ENCODE measurements around the gene KCNG1.

Gene KCNG1

GRCh38 chr20:51036827-51037531 lies 14.1 kb upstream of the KCNG1 start:
- Histone ChIP-seq H3K9ac (ENCODE audit: low read length in 5 of 5) (no peak overlapping the region), H3K27me3 (ENCODE audit: control insufficient read depth in 5 of 5, insufficient read depth in 4 of 5, low read length in 5 of 5) (peaks cover 9 to 37% (median 20%) of the 10 kb centered on the region in 5 donors), H3K9me3 (ENCODE audit: control insufficient read depth in 5 of 5, low read length in 5 of 5) (no peaks in the 10 kb centered on the region), H3K27ac (ENCODE audit: low read depth, low read length) (no peak overlapping the region), H3K4me3 (ENCODE audit: low read depth in 1 of 5, low read length in 5 of 5) (no peak overlapping the region), H3K4me1 (ENCODE audit: control insufficient read depth in 5 of 5, insufficient read depth in 5 of 5, low read length in 5 of 5) (peaks cover 3 to 21% (median 5%) of the 10 kb centered on the region in 5 donors), H3K36me3 (ENCODE audit: control insufficient read depth in 5 of 5, insufficient read depth in 5 of 5, low read length in 5 of 5) (no peaks in the 10 kb centered on the region)

DNA sequence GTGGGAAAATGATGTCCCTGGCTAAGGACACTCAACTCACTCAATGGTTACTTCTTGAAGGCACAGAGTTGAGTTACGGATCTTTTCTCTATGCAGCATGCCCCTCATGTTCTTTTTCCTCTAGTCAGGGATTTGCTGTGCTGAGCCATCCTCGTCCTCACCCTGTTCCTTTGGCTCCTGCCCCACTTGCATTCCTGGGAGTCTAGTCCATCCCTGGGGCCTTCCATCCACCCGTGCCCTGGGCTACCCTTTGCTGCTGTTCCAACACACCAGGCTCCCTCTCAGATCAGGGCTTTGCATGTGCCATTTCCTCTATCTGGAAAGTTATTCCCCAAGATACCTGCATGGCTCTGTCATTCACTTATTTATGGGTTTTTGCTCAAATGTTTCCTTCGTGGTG lies 13.3 kb upstream of the KCNG1 start:
- Histone ChIP-seq H3K9ac (ENCODE audit: low read length in 5 of 5) (no peak overlapping the region), H3K4me1 (ENCODE audit: control insufficient read depth in 5 of 5, insufficient read depth in 5 of 5, low read length in 5 of 5) (peaks cover 3 to 21% (median 5%) of the 10 kb centered on the region in 5 donors), H3K27ac (ENCODE audit: low read depth, low read length) (no peak overlapping the region), H3K36me3 (ENCODE audit: control insufficient read depth in 5 of 5, insufficient read depth in 5 of 5, low read length in 5 of 5) (no peaks in the 10 kb centered on the region), H3K27me3 (ENCODE audit: control insufficient read depth in 5 of 5, insufficient read depth in 4 of 5, low read length in 5 of 5) (peaks cover 9 to 36% (median 21%) of the 10 kb centered on the region in 5 donors), H3K9me3 (ENCODE audit: control insufficient read depth in 5 of 5, low read length in 5 of 5) (no peaks in the 10 kb centered on the region), H3K4me3 (ENCODE audit: low read depth in 1 of 5, low read length in 5 of 5) (no peak overlapping the region)

GRCh38 chr20:51034988-51035656 lies 12.2 kb upstream of the KCNG1 start:
- no peak overlapping the region for H3K9ac ChIP-seq (ENCODE audit: low read length in 5 of 5)
- no peaks in the 10 kb centered on the region for H3K9me3 ChIP-seq (ENCODE audit: control insufficient read depth in 5 of 5, low read length in 5 of 5)
- H3K4me1 ChIP-seq (ENCODE audit: control insufficient read depth in 5 of 5, insufficient read depth in 5 of 5, low read length in 5 of 5) = peaks cover 3 to 30% (median 10%) of the 10 kb centered on the region in 5 donors
- no peak overlapping the region for H3K27ac ChIP-seq (ENCODE audit: low read depth, low read length)
- no peaks in the 10 kb centered on the region for H3K36me3 ChIP-seq (ENCODE audit: control insufficient read depth in 5 of 5, insufficient read depth in 5 of 5, low read length in 5 of 5)
- peaks cover 3 to 33% (median 19%) of the 10 kb centered on the region in 5 donors for H3K27me3 ChIP-seq (ENCODE audit: control insufficient read depth in 5 of 5, insufficient read depth in 4 of 5, low read length in 5 of 5)
- no peak overlapping the region for H3K4me3 ChIP-seq (ENCODE audit: low read depth in 1 of 5, low read length in 5 of 5)

DNA sequence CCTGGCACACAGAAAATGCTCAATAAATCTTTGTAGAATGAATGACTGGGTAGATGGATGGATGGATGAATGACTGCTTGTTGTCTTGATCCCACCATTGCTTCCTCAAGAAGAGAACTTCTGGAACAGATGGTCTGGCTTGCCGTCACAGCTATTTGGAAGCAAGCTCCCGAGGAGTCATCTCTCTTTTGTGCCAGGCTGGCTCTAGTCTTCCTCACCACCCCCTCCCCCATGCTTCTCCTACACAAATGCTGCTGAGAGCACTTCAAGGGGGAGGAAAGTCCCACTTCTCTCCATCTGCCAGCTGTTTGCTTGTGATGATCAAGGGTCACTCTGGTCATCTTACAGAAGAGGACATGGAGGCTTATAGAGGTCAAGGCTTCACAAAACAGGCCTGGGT lies 11.6 kb upstream of the KCNG1 start:
- H3K4me1 ChIP-seq (ENCODE audit: control insufficient read depth in 5 of 5, insufficient read depth in 5 of 5, low read length in 5 of 5) = peaks cover 3 to 30% (median 10%) of the 10 kb centered on the region in 5 donors
- no peak overlapping the region for H3K27ac ChIP-seq (ENCODE audit: low read depth, low read length)
- H3K36me3 ChIP-seq (ENCODE audit: control insufficient read depth in 5 of 5, insufficient read depth in 5 of 5, low read length in 5 of 5) = no peaks in the 10 kb centered on the region
- H3K27me3 ChIP-seq (ENCODE audit: control insufficient read depth in 5 of 5, insufficient read depth in 4 of 5, low read length in 5 of 5) = peaks cover 0 to 33% (median 19%) of the 10 kb centered on the region in 5 donors
- H3K9ac ChIP-seq (ENCODE audit: low read length in 5 of 5) = no peak overlapping the region
- H3K9me3 ChIP-seq (ENCODE audit: control insufficient read depth in 5 of 5, low read length in 5 of 5) = no peaks in the 10 kb centered on the region
- no peak overlapping the region for H3K4me3 ChIP-seq (ENCODE audit: low read depth in 1 of 5, low read length in 5 of 5)

- H3K36me3 ChIP-seq (ENCODE audit: control insufficient read depth in 5 of 5, insufficient read depth in 5 of 5, low read length in 5 of 5) = no peaks in the 10 kb centered on the region
- peaks cover 3 to 17% (median 7%) of the 10 kb centered on the region in 5 donors for H3K4me1 ChIP-seq (ENCODE audit: control insufficient read depth in 5 of 5, insufficient read depth in 5 of 5, low read length in 5 of 5)
- no peaks in the 10 kb centered on the region for H3K9me3 ChIP-seq (ENCODE audit: control insufficient read depth in 5 of 5, low read length in 5 of 5)
- H3K9ac ChIP-seq (ENCODE audit: low read length in 5 of 5) = no peak overlapping the region
- H3K4me3 ChIP-seq (ENCODE audit: low read depth in 1 of 5, low read length in 5 of 5) = no peak overlapping the region
- peaks cover 13 to 59% (median 41%) of the 10 kb centered on the region in 5 donors for H3K27me3 ChIP-seq (ENCODE audit: control insufficient read depth in 5 of 5, insufficient read depth in 4 of 5, low read length in 5 of 5)
- no peak overlapping the region for H3K27ac ChIP-seq (ENCODE audit: low read depth, low read length)
These were observed 7.3 kb upstream of the KCNG1 start for GRCh38 chr20:51029963-51030920.

DNA sequence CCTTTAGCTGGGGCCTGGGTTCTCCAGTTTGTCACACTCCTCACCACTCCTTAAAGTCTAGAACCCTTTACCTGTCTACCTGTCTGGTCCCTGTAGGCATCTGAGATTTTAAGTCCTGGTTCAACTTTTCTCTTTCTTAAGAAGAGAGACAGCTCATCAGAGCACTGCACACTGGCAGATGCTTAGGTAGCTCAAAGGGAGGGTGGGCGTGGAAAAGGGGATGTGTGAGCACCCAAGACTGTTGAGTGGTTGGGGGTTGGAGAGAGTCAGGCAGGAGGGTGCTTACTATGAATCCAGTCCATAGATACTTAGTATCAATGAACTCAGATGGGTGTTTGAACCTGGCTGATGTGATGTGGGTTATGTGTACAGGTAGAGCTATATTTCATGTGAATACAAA lies 6.6 kb upstream of the KCNG1 start:
- Histone ChIP-seq H3K4me1 (ENCODE audit: control insufficient read depth in 5 of 5, insufficient read depth in 5 of 5, low read length in 5 of 5) (peaks cover 3 to 17% (median 7%) of the 10 kb centered on the region in 5 donors), H3K9me3 (ENCODE audit: control insufficient read depth in 5 of 5, low read length in 5 of 5) (no peaks in the 10 kb centered on the region), H3K27ac (ENCODE audit: low read depth, low read length) (no peak overlapping the region), H3K27me3 (ENCODE audit: control insufficient read depth in 5 of 5, insufficient read depth in 4 of 5, low read length in 5 of 5) (peaks cover 15 to 58% (median 41%) of the 10 kb centered on the region in 5 donors), H3K36me3 (ENCODE audit: control insufficient read depth in 5 of 5, insufficient read depth in 5 of 5, low read length in 5 of 5) (no peaks in the 10 kb centered on the region), H3K9ac (ENCODE audit: low read length in 5 of 5) (no peak overlapping the region), H3K4me3 (ENCODE audit: low read depth in 1 of 5, low read length in 5 of 5) (no peak overlapping the region)

DNA sequence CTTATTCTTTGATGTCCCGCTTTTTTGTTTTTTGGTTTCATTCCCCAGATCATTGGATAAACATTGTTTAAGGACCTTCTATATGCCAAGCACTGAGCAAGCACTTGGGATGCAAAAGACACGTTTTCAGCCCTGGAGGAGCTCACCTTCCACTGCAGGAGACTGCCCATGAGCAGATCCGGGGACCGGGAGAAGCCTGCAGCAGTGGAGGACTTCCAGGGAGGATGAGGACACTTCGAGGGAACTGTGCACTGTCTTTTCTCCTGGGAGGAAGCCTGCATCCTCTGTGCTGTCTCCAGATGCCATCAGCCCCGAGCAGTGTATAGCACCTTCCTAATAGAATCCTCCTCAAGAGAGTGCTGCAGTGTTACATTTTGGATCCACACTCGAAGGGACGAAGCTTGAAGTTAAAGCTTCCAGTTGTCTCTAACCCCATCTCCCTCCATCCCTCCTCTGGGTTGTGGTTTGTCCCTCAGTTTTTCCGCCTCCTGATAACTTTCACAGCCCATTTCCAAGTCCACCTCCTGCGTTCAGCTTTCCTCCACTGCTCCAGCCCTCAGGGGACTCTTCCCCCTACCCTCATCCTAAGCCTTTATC lies 5.8 kb upstream of the KCNG1 start:
- H3K36me3 ChIP-seq (ENCODE audit: control insufficient read depth in 5 of 5, insufficient read depth in 5 of 5, low read length in 5 of 5) = no peaks in the 10 kb centered on the region
- peaks cover 23 to 64% (median 47%) of the 10 kb centered on the region in 5 donors for H3K27me3 ChIP-seq (ENCODE audit: control insufficient read depth in 5 of 5, insufficient read depth in 4 of 5, low read length in 5 of 5)
- peaks cover 1 to 14% (median 7%) of the 10 kb centered on the region in 5 donors for H3K4me1 ChIP-seq (ENCODE audit: control insufficient read depth in 5 of 5, insufficient read depth in 5 of 5, low read length in 5 of 5)
- H3K9me3 ChIP-seq (ENCODE audit: control insufficient read depth in 5 of 5, low read length in 5 of 5) = no peaks in the 10 kb centered on the region
- no peak overlapping the region for H3K27ac ChIP-seq (ENCODE audit: low read depth, low read length)
- no peak overlapping the region for H3K4me3 ChIP-seq (ENCODE audit: low read depth in 1 of 5, low read length in 5 of 5)
- no peak overlapping the region for H3K9ac ChIP-seq (ENCODE audit: low read length in 5 of 5)

DNA sequence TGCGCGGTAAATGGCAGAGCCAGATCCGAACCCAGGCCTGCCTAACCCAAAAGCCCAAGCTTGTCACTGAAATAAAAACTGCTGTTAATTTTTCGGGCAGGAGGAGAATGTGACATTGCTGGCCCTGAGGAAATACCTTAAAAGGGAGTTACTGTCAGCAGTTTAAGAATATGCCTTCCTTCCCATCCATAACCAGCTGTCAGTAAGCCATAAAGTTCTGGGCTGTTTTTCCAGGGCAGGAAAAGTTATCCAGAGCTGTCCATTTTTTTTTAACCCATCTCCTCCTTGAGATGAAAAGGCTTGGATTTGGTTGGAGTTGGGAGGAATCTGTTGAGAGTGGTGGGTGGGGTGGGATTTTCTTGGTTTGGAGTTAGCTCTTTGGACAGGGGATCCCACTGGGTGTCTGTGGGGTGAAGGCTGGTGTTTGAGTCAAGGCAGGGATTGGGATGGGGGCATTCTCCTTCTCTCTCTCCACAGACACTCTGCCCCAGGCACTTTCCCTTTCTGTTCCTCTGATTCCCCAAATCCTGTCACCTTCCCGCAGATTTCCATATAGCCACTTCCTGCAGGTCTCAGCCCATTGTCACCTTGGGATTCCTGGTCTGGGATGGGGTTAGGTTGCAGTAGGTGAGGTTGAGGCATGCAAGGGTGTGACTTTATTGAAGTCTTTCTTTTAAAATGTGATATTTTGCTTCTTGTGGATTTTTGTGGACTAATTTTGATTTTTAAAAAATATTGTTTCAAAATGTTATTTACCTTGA lies 4.3 kb upstream of the KCNG1 start:
- Histone ChIP-seq H3K36me3 (ENCODE audit: control insufficient read depth in 5 of 5, insufficient read depth in 5 of 5, low read length in 5 of 5) (no peaks in the 10 kb centered on the region), H3K9me3 (ENCODE audit: control insufficient read depth in 5 of 5, low read length in 5 of 5) (no peaks in the 10 kb centered on the region), H3K4me1 (ENCODE audit: control insufficient read depth in 5 of 5, insufficient read depth in 5 of 5, low read length in 5 of 5) (peaks cover 0 to 24% (median 15%) of the 10 kb centered on the region in 5 donors), H3K9ac (ENCODE audit: low read length in 5 of 5) (no peak overlapping the region), H3K4me3 (ENCODE audit: low read depth in 1 of 5, low read length in 5 of 5) (no peak overlapping the region), H3K27me3 (ENCODE audit: control insufficient read depth in 5 of 5, insufficient read depth in 4 of 5, low read length in 5 of 5) (peaks cover 33 to 71% (median 55%) of the 10 kb centered on the region in 5 donors), H3K27ac (ENCODE audit: low read depth, low read length) (no peak overlapping the region)

- H3K9ac ChIP-seq (ENCODE audit: low read length in 5 of 5) = no peak overlapping the region
- H3K27ac ChIP-seq (ENCODE audit: low read depth, low read length) = no peak overlapping the region
- peaks cover 35 to 73% (median 61%) of the 10 kb centered on the region in 5 donors for H3K27me3 ChIP-seq (ENCODE audit: control insufficient read depth in 5 of 5, insufficient read depth in 4 of 5, low read length in 5 of 5)
- no peaks in the 10 kb centered on the region for H3K9me3 ChIP-seq (ENCODE audit: control insufficient read depth in 5 of 5, low read length in 5 of 5)
- H3K4me1 ChIP-seq (ENCODE audit: control insufficient read depth in 5 of 5, insufficient read depth in 5 of 5, low read length in 5 of 5) = peaks cover 0 to 24% (median 15%) of the 10 kb centered on the region in 5 donors
- H3K4me3 ChIP-seq (ENCODE audit: low read depth in 1 of 5, low read length in 5 of 5) = no peak overlapping the region
- no peaks in the 10 kb centered on the region for H3K36me3 ChIP-seq (ENCODE audit: control insufficient read depth in 5 of 5, insufficient read depth in 5 of 5, low read length in 5 of 5)
These were observed 3.4 kb upstream of the KCNG1 start for GRCh38 chr20:51026269-51026668.

All from subcutaneous abdominal adipose tissue (tissue), 5 donors.